GM12865 (cell line): ENCODE data around the gene TEPSIN.

Source experiments
- DNase-seq: peaks from one replicate; pipeline ENCODE4 v3.0.0; 2010; ENCODE audit warnings: low read depth
- H3K4me3 ChIP-seq: 2 replicates; pipeline ENCODE4 v1.5.1; 2011; ENCODE audit warnings: mild to moderate bottlenecking, low read depth, low read length, control low read depth
- TF ChIP-seq, protein P1 (sequence below): IDR thresholded peaks from 2 replicates; pipeline ENCODE4 v1.5.1; 2011; ENCODE audit warnings: low read length, control low read depth, low read depth, inconsistent platforms; ENCODE audit not compliant: insufficient read depth; ENCODE audit errors: missing control alignments

Gene TEPSIN

GRCh38 chr17:81267390-81268067 lies 28.7 kb upstream of the TEPSIN start:
- no peak for DNase-seq
- TF ChIP-seq, protein P1, sequence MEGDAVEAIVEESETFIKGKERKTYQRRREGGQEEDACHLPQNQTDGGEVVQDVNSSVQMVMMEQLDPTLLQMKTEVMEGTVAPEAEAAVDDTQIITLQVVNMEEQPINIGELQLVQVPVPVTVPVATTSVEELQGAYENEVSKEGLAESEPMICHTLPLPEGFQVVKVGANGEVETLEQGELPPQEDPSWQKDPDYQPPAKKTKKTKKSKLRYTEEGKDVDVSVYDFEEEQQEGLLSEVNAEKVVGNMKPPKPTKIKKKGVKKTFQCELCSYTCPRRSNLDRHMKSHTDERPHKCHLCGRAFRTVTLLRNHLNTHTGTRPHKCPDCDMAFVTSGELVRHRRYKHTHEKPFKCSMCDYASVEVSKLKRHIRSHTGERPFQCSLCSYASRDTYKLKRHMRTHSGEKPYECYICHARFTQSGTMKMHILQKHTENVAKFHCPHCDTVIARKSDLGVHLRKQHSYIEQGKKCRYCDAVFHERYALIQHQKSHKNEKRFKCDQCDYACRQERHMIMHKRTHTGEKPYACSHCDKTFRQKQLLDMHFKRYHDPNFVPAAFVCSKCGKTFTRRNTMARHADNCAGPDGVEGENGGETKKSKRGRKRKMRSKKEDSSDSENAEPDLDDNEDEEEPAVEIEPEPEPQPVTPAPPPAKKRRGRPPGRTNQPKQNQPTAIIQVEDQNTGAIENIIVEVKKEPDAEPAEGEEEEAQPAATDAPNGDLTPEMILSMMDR = no peak
- no peak overlapping the region for H3K4me3 ChIP-seq

- no peak for DNase-seq
- TF ChIP-seq, protein P1 = no peak
- no peak overlapping the region for H3K4me3 ChIP-seq
Observed at GRCh38 chr17:81265576-81265975, 26.7 kb upstream of the TEPSIN start.

- no peak overlapping the region for H3K4me3 ChIP-seq
- TF ChIP-seq, protein P1 = no peak
- DNase-seq = no peak
Observed at GRCh38 chr17:81264640-81265039, 25.8 kb upstream of the TEPSIN start.

DNA sequence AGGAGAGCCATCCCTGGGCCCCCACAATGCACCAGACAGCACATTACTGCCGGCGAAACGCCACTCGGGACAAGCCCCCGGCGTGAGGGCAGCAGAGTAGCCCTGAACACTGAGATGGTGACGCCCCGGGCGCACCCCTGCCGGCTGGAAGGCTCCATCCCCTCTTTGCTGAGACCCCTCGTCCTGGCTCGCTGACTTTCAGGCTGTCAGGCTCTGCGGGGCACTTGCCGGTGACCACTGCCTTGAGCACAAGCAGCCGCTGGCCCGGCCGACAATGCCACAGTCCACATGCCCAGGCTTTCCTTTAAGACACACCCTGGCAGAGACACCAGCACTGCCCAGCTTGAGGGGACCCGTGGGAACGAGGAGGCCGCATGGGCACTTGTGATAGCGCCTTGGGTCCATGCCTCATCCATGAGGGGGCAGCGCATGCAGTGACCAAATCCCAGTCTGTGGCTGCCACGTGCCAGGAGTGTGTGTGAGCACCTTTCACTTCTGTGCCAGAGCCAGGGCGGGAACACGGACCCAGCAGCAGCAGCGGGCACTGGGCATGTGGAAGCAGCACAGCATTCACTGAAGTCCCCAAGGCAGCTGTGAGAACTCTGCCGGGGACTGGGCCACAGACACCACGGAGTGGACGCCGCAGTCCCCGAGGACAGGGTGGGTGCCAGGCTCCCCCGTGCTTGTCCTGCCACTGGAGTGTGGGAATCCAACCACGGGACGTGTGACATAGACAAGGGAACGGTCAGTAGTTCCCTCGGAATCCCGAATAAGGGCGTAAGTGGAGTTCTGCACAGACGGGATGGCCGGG lies 24.7 kb upstream of the TEPSIN start:
- no peak for DNase-seq
- TF ChIP-seq, protein P1 = no peak
- no peak overlapping the region for H3K4me3 ChIP-seq

GRCh38 chr17:81261582-81262336 lies 22.9 kb upstream of the TEPSIN start:
- H3K4me3 ChIP-seq = no peak overlapping the region
- TF ChIP-seq, protein P1 = no peak
- no peak for DNase-seq

DNA sequence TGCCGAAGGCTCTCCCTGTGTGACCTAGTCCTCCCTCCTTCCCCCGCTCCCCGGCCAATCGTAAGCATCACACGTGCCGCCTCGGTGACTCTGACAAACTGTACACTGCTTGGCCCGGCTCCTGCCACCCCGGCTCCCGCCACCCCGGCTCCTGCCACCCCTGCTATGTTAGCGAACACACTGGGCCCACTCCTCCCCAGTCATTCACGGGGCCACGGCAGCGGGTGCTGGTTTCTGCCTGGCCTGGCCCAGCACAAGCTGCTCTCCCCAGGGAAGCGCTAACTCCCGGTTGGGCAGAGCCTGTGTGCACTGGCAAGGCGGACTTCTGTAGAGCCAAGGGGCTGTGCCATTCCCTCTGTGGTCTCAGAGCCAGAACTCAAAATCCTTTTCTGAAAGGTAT lies 22.2 kb upstream of the TEPSIN start:
- H3K4me3 ChIP-seq = no peak overlapping the region
- TF ChIP-seq, protein P1 = no peak

More for the DNA sequence above, 22.2 kb upstream of the TEPSIN start:
- no peak for DNase-seq
